CD4-positive, alpha-beta T cell (primary cell): ENCODE data around the gene ARHGAP10. TPM values are rescaled to one million over a fixed set of nuclear protein-coding genes. Genes with fewer than 3 reads are reported as not detected.
A peak's percentile ranks its signal among the peaks of the same experiment; 100 is the strongest.

Source experiments
- ATAC-seq: fragments of 200-7000 bp; cut with Tn5 transposase; one replicate; pipeline ENCODE4 v1.10.0; 2022; ENCODE audit warnings: mild to moderate bottlenecking; ENCODE audit not compliant: poor library complexity
- CTCF ChIA-PET: fragments of 350-600 bp; sonication (Branson Sonifier 250); formaldehyde crosslinking; loops from one replicate; lab custom pipeline; 2021; ENCODE audit warnings: antibody characterized with exemption, inconsistent platforms; lab: Charles Lee
- POLR2A ChIA-PET: fragments of 350-600 bp; sonication (Branson Sonifier 250); formaldehyde crosslinking; loops from one replicate; lab custom pipeline; 2021; ENCODE audit warnings: antibody characterized with exemption, inconsistent platforms; lab: Charles Lee
- DNase-seq, 14 experiments: peaks; one replicate each; pipeline ENCODE4 v3.0.0-alpha.2; 2013 to 2020; ENCODE audit warnings: mixed read lengths in 2 of 14
- H3K27ac ChIP-seq, 2 donors: one replicate each; pipeline versions ENCODE4 v1.5.1 to v1.7.0; 2013; ENCODE audit warnings: low read length in 2 of 2, low read depth in 1 of 2, mild to moderate bottlenecking in 1 of 2
- H3K27me3 ChIP-seq, 2 experiments: 1 replicate in 1 of 2; 2 replicates in 1 of 2; pipeline versions ENCODE4 v1.6.1 to v1.7.0; 2013; ENCODE audit warnings: low read length in 2 of 2, control low read depth in 1 of 2, mild to moderate bottlenecking in 1 of 2, moderate library complexity in 1 of 2; ENCODE audit not compliant: insufficient read depth in 2 of 2, control insufficient read depth in 1 of 2
- H3K36me3 ChIP-seq: one replicate; pipeline ENCODE4 v1.6.1; 2013; ENCODE audit warnings: low read length, control low read depth; ENCODE audit not compliant: insufficient read depth
- H3K4me1 ChIP-seq: one replicate; pipeline ENCODE4 v1.6.1; 2013; ENCODE audit warnings: low read length, control low read depth; ENCODE audit not compliant: insufficient read depth
- H3K4me3 ChIP-seq: one replicate; pipeline ENCODE4 v1.5.1; 2013; ENCODE audit warnings: mild to moderate bottlenecking, low read length, moderate library complexity
- H3K9me3 ChIP-seq, 2 experiments: 1 replicate in 1 of 2; 2 replicates in 1 of 2; pipeline versions ENCODE4 v1.6.1 to v1.7.0; 2013; ENCODE audit warnings: low read length in 2 of 2, mild to moderate bottlenecking in 2 of 2, control low read depth in 1 of 2, moderate library complexity in 1 of 2; ENCODE audit not compliant: control insufficient read depth in 1 of 2, insufficient read depth in 1 of 2
- H3K27ac Mint-ChIP-seq: one replicate; pipeline ENCODE4 v1.8.0; 2020; ENCODE audit warnings: mixed read lengths
- H3K27me3 Mint-ChIP-seq: one replicate; pipeline ENCODE4 v1.8.0; 2021; ENCODE audit warnings: mixed read lengths
- H3K36me3 Mint-ChIP-seq: one replicate; pipeline ENCODE4 v1.8.0; 2021; ENCODE audit warnings: low read depth, mixed read lengths
- H3K4me1 Mint-ChIP-seq: one replicate; pipeline ENCODE4 v1.8.0; 2021; ENCODE audit warnings: low read depth, mixed read lengths
- H3K4me3 Mint-ChIP-seq: one replicate; pipeline ENCODE4 v1.8.0; 2020; ENCODE audit warnings: mild to moderate bottlenecking, mixed read lengths
- H3K9me3 Mint-ChIP-seq: one replicate; pipeline ENCODE4 v1.8.0; 2020; ENCODE audit warnings: mixed read lengths
- intact Hi-C, 2 experiments: fragments of 100-400 bp; cut with DNase I in 1 of 2; cut with micrococcal nuclease in 1 of 2; formaldehyde crosslinking; loops; one replicate each; pipeline versions ENCODE4 v1.15.1 to v1.9.0; 2023 to 2025; cut with DNase I, micrococcal nuclease
- total RNA-seq, 174 experiments: library from RNA in 2 of 174; stranded (reverse) in 2 of 174; gene quantifications; one replicate each; pipeline ENCODE4 v1.2.3 and lab custom pipeline; 2021 to 2026
- TF ChIP-seq, protein P1 (sequence below): fragments of 200-600 bp; IDR thresholded peaks from one replicate; pipeline ENCODE4 v1.8.0; 2022; ENCODE audit warnings: antibody characterized with exemption, mild to moderate bottlenecking

The ARHGAP10 gene
- total RNA-seq, 2 experiments from 2014 or later, result 5.6 to 5.7 TPM

DNA sequence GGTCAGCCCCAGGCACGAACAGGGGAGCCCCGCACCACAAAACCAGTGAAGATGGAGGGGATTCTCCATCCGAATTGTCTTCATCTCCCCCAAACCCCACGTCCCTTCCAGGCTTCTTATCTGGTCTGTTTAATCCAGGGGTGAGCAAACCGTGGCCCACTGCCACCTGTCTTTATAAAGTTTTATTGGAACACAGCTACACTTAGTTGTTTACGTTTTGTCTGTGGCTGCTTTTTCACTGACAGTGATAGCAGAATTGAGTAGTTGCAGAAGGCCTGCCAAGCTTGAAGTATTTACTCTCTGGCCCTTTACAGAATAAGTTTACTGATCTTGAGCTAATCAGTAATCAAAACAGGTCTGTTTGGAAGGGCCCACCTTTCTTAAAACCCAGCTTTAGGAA is 324.0 kb downstream of the ARHGAP10 start:
- Mint-ChIP-seq H3K9me3 (peaks cover 3% of the 10 kb centered on the region), H3K4me1 (peaks cover 94% of the 10 kb centered on the region), H3K27ac (peak overlapping the region; percentile 91), H3K27me3 (no peaks in the 10 kb centered on the region), H3K36me3 (peaks cover 28% of the 10 kb centered on the region), H3K4me3 (peak overlapping the region; percentile 28)
- Histone ChIP-seq H3K4me1 (peaks cover 80% of the 10 kb centered on the region), H3K4me3 (no peak overlapping the region), H3K9me3 (peaks cover 0 to 15% of the 10 kb centered on the region in 2 experiments), H3K27ac (peak overlapping the region in 1 of 2 donors; percentile 15), H3K36me3 (no peaks in the 10 kb centered on the region), H3K27me3 (no peaks in the 10 kb centered on the region)
- no peak for ATAC-seq
- DNase-seq, result no peak
- POLR2A ChIA-PET, result interaction anchor here (1.1 to 7.4 kb wide), 2 partner anchors 327 to 388 kb away, joined by 3 to 92 read pairs; partner anchors contain the start of gene NR3C2
- intact Hi-C loops, result no loop called here
- CTCF ChIA-PET, result no interaction called here
- TF ChIP-seq, protein P1, sequence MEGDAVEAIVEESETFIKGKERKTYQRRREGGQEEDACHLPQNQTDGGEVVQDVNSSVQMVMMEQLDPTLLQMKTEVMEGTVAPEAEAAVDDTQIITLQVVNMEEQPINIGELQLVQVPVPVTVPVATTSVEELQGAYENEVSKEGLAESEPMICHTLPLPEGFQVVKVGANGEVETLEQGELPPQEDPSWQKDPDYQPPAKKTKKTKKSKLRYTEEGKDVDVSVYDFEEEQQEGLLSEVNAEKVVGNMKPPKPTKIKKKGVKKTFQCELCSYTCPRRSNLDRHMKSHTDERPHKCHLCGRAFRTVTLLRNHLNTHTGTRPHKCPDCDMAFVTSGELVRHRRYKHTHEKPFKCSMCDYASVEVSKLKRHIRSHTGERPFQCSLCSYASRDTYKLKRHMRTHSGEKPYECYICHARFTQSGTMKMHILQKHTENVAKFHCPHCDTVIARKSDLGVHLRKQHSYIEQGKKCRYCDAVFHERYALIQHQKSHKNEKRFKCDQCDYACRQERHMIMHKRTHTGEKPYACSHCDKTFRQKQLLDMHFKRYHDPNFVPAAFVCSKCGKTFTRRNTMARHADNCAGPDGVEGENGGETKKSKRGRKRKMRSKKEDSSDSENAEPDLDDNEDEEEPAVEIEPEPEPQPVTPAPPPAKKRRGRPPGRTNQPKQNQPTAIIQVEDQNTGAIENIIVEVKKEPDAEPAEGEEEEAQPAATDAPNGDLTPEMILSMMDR, result no peak

DNA sequence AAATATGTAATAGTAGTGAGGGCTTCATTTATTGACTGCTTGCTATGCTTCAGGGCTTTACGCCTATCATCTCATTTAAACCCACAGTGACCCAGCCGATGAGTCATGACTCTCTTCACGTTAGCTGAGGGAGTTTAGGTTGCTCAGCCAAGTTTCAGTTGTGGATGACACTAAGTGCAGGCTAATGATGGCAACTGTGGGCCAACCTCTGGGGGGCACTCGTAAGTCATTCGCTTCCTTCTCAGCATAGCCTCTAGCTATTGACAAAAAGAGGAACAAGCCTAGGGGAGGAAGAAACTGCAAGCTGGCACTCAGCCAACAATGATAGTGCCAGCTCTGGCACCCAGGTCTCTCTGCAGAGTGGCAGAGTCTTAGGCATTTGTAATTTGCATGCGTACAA is 325.0 kb downstream of the ARHGAP10 start:
- Histone ChIP-seq H3K9me3 (peaks cover 0 to 15% of the 10 kb centered on the region in 2 experiments), H3K27ac (peak overlapping the region in 1 of 2 donors; percentile 8), H3K36me3 (no peaks in the 10 kb centered on the region), H3K27me3 (no peaks in the 10 kb centered on the region), H3K4me3 (no peak overlapping the region), H3K4me1 (peaks cover 80% of the 10 kb centered on the region)
- Mint-ChIP-seq H3K9me3 (peaks cover 3% of the 10 kb centered on the region), H3K4me1 (peaks cover 94% of the 10 kb centered on the region), H3K36me3 (peaks cover 28% of the 10 kb centered on the region), H3K27me3 (no peaks in the 10 kb centered on the region), H3K27ac (peak overlapping the region; percentile 91), H3K4me3 (peak overlapping the region; percentile 5)
- CTCF ChIA-PET, result no interaction called here
- intact Hi-C loops, result no loop called here
- peak; percentile 24 for ATAC-seq
- TF ChIP-seq, protein P1, result peak; percentile 21
- peak; percentile 14 to 82 (median 33) for DNase-seq
- POLR2A ChIA-PET, result interaction anchor here (1.0 to 7.4 kb wide), 3 partner anchors 319 to 387 kb away, joined by 3 to 92 read pairs (median 3); partner anchors contain the start of gene NR3C2

DNA sequence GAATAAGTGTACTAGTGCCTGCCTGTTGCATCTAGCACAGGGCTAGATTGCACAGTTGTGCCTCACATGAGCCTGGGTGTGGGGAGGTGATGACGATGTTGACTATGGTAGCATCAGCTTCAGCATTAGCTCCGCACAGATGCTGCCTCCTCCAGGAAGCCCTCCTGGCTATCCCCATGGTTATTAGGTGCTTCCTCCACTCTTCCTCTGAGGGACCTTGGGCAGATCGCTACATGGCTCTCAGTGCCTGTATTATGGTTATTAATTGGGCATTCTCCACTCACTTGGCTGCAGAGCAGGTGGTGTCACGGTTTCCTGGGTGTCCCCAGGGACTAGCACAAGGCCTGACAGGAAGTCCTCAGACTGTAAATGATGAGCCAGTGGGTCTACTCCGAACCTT is 325.6 kb downstream of the ARHGAP10 start:
- Mint-ChIP-seq H3K4me1 (peaks cover 93% of the 10 kb centered on the region), H3K27ac (peak overlapping the region; percentile 91), H3K9me3 (peaks cover 3% of the 10 kb centered on the region), H3K27me3 (no peaks in the 10 kb centered on the region), H3K36me3 (peaks cover 28% of the 10 kb centered on the region), H3K4me3 (no peak overlapping the region)
- peaks cover 76% of the 10 kb centered on the region for H3K4me1 ChIP-seq
- DNase-seq (no peak), ATAC-seq (no peak)
- POLR2A ChIA-PET, result interaction anchor here (1.0 to 7.4 kb wide), 2 partner anchors 319 to 386 kb away, joined by 3 to 92 read pairs; partner anchors contain the start of gene NR3C2
- H3K4me3 ChIP-seq, result no peak overlapping the region
- peaks cover 0 to 15% of the 10 kb centered on the region in 2 experiments for H3K9me3 ChIP-seq
- H3K36me3 ChIP-seq, result no peaks in the 10 kb centered on the region
- intact Hi-C loops, result no loop called here
- H3K27me3 ChIP-seq, result no peaks in the 10 kb centered on the region
- TF ChIP-seq, protein P1, result no peak
- CTCF ChIA-PET, result no interaction called here
- peak overlapping the region in 1 of 2 donors; percentile 8 for H3K27ac ChIP-seq
